Measurements from ENCODE around the gene COG5. TPM values are rescaled to one million over a fixed set of nuclear protein-coding genes. Genes with fewer than 3 reads are reported as not detected.

The COG5 gene
- total RNA-seq, 4 donors from 2014 or later, result 20.8 to 49.7 (median 25.7) TPM

GRCh38 chr7:107172276-107173032 is 391.3 kb downstream of the COG5 start:
- Histone ChIP-seq H3K27ac (peak overlapping the region; percentile 97 to 100 (median 98)), H3K4me1 (peaks cover 63 to 64% of the 10 kb centered on the region in 2 donors), H3K9me3 (no peaks in the 10 kb centered on the region), H3K4me3 (no peak overlapping the region), H3K36me3 (no peaks in the 10 kb centered on the region), H3K27me3 (no peaks in the 10 kb centered on the region)
- no peak for TF ChIP-seq POLR2A (IDR thresholded peaks at IDR 0.05)
- TF ChIP-seq, protein P1, sequence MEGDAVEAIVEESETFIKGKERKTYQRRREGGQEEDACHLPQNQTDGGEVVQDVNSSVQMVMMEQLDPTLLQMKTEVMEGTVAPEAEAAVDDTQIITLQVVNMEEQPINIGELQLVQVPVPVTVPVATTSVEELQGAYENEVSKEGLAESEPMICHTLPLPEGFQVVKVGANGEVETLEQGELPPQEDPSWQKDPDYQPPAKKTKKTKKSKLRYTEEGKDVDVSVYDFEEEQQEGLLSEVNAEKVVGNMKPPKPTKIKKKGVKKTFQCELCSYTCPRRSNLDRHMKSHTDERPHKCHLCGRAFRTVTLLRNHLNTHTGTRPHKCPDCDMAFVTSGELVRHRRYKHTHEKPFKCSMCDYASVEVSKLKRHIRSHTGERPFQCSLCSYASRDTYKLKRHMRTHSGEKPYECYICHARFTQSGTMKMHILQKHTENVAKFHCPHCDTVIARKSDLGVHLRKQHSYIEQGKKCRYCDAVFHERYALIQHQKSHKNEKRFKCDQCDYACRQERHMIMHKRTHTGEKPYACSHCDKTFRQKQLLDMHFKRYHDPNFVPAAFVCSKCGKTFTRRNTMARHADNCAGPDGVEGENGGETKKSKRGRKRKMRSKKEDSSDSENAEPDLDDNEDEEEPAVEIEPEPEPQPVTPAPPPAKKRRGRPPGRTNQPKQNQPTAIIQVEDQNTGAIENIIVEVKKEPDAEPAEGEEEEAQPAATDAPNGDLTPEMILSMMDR (IDR thresholded peaks at IDR 0.05 in 4 of 5, conservative IDR thresholded peaks at IDR 0.05 in 1 of 5), result no peak
- intact Hi-C loops (cut with DNase I; ENCODE audit: low total_unique reads), result no loop called here
- DNase-seq, result no peak
- no peak for ATAC-seq
- in situ Hi-C loops (cut with MboI; ENCODE audit: low sequenced_read_pairs in 4 of 4), result loop anchor here in 1 of 4 donors (25.0 kb wide), 3 partner anchors 510 to 885 kb away; partner anchors contain the start of genes CCDC71L, DLD and NAMPT

DNA sequence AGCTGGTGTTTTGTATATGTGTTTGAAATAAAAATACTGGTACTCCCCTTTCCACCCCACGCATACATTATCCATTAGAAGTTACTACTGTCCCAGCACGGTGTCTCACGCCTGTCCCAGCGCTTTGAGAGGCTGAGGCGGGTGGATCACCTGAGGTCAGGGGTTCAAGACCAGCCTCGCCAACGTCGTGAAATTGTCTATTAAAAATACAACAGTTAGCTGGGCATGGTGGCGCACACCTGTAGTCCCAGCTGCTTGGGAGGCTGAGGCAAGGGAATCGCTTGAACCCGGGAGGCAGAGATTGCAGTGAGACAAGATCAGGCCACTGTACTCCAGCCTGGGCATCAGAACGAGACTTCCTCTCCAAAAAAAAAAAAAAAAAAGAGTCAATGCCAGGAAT is 392.2 kb downstream of the COG5 start:
- no peaks in the 10 kb centered on the region for H3K9me3 ChIP-seq
- intact Hi-C loops (cut with DNase I; ENCODE audit: low total_unique reads), result no loop called here
- no peak for ATAC-seq
- peaks cover 57 to 60% of the 10 kb centered on the region in 2 donors for H3K4me1 ChIP-seq
- in situ Hi-C loops (cut with MboI; ENCODE audit: low sequenced_read_pairs in 4 of 4), result loop anchor here in 1 of 4 donors (25.0 kb wide), 3 partner anchors 509 to 884 kb away; partner anchors contain the start of genes CCDC71L, DLD and NAMPT
- H3K27me3 ChIP-seq, result no peaks in the 10 kb centered on the region
- no peak for DNase-seq
- peak overlapping the region; percentile 97 to 100 (median 98) for H3K27ac ChIP-seq
- H3K4me3 ChIP-seq, result no peak overlapping the region
- TF ChIP-seq, protein P1 (IDR thresholded peaks at IDR 0.05 in 4 of 5, conservative IDR thresholded peaks at IDR 0.05 in 1 of 5), result no peak
- TF ChIP-seq POLR2A (IDR thresholded peaks at IDR 0.05), result no peak
- no peaks in the 10 kb centered on the region for H3K36me3 ChIP-seq

DNA sequence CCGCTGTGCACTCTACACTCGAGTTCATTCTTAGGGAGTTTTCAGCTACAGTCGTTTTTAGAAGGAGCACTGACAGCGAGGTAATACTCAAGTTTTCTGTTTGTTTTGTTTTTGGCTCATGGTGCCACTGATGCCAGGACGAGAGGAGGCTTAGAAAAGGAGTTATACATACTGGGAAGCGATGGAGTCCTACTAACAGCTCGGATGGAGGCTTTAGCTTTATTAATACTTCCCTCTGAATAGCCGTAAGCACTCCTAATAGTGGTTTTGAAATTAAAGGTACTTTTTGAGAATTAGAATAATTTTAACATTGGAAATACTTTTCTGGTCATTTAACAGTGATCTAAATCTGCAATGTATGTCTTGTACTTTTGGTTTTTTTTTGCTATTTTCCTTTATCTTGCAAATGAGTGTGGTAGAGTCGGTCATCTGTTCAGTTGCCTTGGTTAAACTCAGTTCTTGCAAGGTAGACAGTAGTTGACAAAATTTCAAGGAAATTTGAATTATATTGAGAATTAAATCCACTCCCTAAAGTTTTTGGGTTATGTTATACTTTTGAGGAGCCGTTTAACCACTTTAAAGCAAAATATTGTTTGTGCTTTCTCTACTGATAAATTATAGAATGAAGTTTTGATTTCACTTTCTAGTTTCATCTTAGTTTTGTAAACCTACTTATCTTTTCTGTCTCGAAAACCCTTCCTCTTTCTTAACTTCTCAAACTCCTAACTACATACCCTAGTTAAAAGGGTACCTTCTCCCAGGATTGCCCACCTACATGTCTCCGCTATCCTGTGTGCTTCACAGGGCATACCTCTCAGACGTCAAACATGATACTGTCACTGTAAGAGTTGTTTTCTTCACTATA is 393.4 kb downstream of the COG5 start:
- no peak for ATAC-seq
- Histone ChIP-seq H3K27me3 (no peaks in the 10 kb centered on the region), H3K4me3 (peak overlapping the region; percentile 85 to 94 (median 89)), H3K9me3 (no peaks in the 10 kb centered on the region), H3K4me1 (peaks cover 50 to 52% of the 10 kb centered on the region in 2 donors), H3K36me3 (no peaks in the 10 kb centered on the region), H3K27ac (peak overlapping the region; percentile 97 to 100 (median 98))
- intact Hi-C loops (cut with DNase I; ENCODE audit: low total_unique reads), result no loop called here
- TF ChIP-seq, protein P1 (IDR thresholded peaks at IDR 0.05 in 4 of 5, conservative IDR thresholded peaks at IDR 0.05 in 1 of 5), result no peak
- TF ChIP-seq POLR2A (IDR thresholded peaks at IDR 0.05), result no peak
- no peak for DNase-seq
- in situ Hi-C loops (cut with MboI; ENCODE audit: low sequenced_read_pairs in 4 of 4), result loop anchor here in 1 of 4 donors (25.0 kb wide), 3 partner anchors 508 to 883 kb away; partner anchors contain the start of genes CCDC71L, DLD and NAMPT

DNA sequence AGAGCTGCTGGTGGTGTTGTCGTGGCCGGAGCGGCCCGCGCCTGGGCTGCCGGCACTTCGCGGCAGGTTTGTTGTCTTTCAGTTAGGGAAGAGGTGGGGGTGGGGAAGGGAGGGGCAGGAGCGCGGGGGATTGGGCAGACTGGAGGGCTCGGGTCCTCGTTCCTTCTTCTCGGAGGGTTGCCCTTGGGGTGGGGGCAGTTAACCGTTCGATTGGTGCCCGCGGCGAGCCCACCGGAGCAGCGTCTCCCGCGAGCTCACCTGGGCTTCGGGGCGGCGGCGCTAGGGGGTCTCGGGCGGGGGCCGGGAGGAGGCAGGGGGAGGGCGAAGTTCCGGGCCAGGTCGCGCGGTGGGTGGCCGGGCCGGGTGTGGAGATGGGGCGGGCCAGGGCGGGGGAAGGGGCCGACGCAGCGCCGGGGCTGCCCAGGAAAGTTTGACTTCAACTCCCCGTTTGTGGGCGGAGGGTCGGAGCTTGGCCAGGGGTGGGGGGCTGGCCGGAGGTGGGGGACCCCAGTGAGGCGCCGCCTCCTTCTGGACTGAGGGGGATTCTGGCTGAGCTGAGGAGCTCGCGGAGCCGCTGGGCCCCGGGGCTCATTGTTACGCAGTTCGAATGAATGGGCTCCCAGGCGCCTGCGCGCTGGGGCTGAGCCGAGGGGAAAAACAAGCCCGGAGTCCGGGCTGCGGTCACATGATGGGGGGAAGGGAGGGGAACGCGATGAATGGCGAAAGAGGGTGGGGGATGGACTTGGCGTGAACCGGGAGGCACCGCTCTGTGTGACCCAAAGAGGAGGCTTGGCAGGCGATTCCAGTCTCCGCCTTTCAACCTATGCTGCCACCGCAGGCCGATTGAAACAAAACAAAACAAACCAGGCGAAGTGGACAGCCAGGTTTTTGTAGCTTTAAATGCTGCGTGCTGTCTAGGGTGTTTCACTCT is 394.3 kb downstream of the COG5 start:
- Histone ChIP-seq H3K36me3 (no peaks in the 10 kb centered on the region), H3K9me3 (no peaks in the 10 kb centered on the region), H3K27me3 (no peaks in the 10 kb centered on the region), H3K27ac (peak overlapping the region; percentile 97 to 100 (median 98)), H3K4me1 (peaks cover 41 to 47% of the 10 kb centered on the region in 2 donors), H3K4me3 (peak overlapping the region; percentile 85 to 94 (median 89))
- in situ Hi-C loops (cut with MboI; ENCODE audit: low sequenced_read_pairs in 4 of 4), result loop anchor here in 1 of 4 donors (25.0 kb wide), 3 partner anchors 507 to 882 kb away; partner anchors contain the start of genes CCDC71L, DLD and NAMPT
- DNase-seq, result peak; percentile 98
- peak; percentile 53 to 84 for TF ChIP-seq POLR2A (IDR thresholded peaks at IDR 0.05)
- TF ChIP-seq, protein P1 (IDR thresholded peaks at IDR 0.05 in 4 of 5, conservative IDR thresholded peaks at IDR 0.05 in 1 of 5), result peak in 2 of 5 experiments; percentile 14 to 31
- intact Hi-C loops (cut with DNase I; ENCODE audit: low total_unique reads), result loop anchor here (2.0 to 10.0 kb wide), 6 partner anchors 125 to 1399 kb away; partner anchors contain the start of genes CCDC71L, COG5, DLD and DNAJB9
- peak; percentile 65 to 66 for ATAC-seq
